HL-60 (cell line): Measurements from ENCODE around the gene WWP2.

ENCODE experiments used
- DNase-seq, 2 experiments: peaks; one replicate each; pipeline ENCODE4 v3.0.0-alpha.2; 2010 to 2020; ENCODE audit warnings: low read depth in 1 of 2, low spot score in 1 of 2
- H3K27ac ChIP-seq: fragments of 250-450 bp; sonication (Bioruptor Pico); replicated peaks from 2 replicates; pipeline ENCODE4 v1.5.1; 2020; ENCODE audit warnings: mild to moderate bottlenecking, moderate library complexity
- H3K27me3 ChIP-seq: fragments of 250-450 bp; sonication (Bioruptor Pico); 2 replicates; pipeline ENCODE4 v1.5.1; 2021; ENCODE audit warnings: mild to moderate bottlenecking, moderate library complexity; ENCODE audit not compliant: insufficient read depth, poor library complexity, severe bottlenecking
- H3K4me3 ChIP-seq: replicated peaks from 2 replicates; pipeline ENCODE4 v1.5.1; 2011; ENCODE audit warnings: mild to moderate bottlenecking, control low read depth, low read length; ENCODE audit not compliant: insufficient read depth
- GABPA ChIP-seq: IDR thresholded peaks from 2 replicates; pipeline ENCODE4 v1.6.1; 2012; ENCODE audit warnings: low read depth
- POLR2AphosphoS5 ChIP-seq: IDR thresholded peaks from 2 replicates; pipeline ENCODE4 v1.6.1; 2012; ENCODE audit warnings: low read depth
- SPI1 ChIP-seq: IDR thresholded peaks from 2 replicates; pipeline ENCODE4 v1.6.1; 2012; ENCODE audit warnings: low read depth, mild to moderate bottlenecking, borderline replicate concordance
- TF ChIP-seq, protein P1 (sequence below): IDR thresholded peaks from 2 replicates; pipeline ENCODE4 v1.6.1; 2012; ENCODE audit warnings: low read depth; ENCODE audit not compliant: insufficient replicate concordance
- TF ChIP-seq, protein P2 (sequence below): IDR thresholded peaks from one replicate; pipeline ENCODE4 v1.5.1; 2011; ENCODE audit warnings: low read length, control low read depth, inconsistent platforms; ENCODE audit not compliant: insufficient read depth

The WWP2 gene

DNA sequence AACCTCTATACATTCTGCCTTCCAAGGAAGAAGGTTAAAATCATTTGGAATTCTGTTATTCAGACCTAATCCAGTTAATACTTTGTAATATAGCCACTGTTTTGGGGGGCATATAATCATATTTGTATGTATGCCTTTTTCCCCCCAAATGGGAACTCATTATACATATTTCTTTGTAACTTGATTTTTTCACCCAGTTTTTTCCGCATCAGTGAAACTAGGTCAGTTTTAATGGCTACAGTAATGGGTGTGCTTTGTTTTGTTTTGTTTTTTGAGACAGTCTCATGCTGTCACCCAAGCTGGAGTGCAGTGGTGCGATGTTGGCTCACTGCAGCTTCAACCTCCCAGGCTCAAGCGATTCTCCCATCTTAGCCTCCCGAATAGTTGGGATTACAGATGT, 54.9 kb downstream of the WWP2 start:
- no peak overlapping the region for H3K27ac ChIP-seq
- no peaks in the 10 kb centered on the region for H3K27me3 ChIP-seq
- H3K4me3 ChIP-seq = no peak overlapping the region
- TF ChIP-seq GABPA (no peak), SPI1 (no peak), POLR2AphosphoS5 (no peak)
- TF ChIP-seq, protein P1, sequence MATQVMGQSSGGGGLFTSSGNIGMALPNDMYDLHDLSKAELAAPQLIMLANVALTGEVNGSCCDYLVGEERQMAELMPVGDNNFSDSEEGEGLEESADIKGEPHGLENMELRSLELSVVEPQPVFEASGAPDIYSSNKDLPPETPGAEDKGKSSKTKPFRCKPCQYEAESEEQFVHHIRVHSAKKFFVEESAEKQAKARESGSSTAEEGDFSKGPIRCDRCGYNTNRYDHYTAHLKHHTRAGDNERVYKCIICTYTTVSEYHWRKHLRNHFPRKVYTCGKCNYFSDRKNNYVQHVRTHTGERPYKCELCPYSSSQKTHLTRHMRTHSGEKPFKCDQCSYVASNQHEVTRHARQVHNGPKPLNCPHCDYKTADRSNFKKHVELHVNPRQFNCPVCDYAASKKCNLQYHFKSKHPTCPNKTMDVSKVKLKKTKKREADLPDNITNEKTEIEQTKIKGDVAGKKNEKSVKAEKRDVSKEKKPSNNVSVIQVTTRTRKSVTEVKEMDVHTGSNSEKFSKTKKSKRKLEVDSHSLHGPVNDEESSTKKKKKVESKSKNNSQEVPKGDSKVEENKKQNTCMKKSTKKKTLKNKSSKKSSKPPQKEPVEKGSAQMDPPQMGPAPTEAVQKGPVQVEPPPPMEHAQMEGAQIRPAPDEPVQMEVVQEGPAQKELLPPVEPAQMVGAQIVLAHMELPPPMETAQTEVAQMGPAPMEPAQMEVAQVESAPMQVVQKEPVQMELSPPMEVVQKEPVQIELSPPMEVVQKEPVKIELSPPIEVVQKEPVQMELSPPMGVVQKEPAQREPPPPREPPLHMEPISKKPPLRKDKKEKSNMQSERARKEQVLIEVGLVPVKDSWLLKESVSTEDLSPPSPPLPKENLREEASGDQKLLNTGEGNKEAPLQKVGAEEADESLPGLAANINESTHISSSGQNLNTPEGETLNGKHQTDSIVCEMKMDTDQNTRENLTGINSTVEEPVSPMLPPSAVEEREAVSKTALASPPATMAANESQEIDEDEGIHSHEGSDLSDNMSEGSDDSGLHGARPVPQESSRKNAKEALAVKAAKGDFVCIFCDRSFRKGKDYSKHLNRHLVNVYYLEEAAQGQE = no peak
- TF ChIP-seq, protein P2, sequence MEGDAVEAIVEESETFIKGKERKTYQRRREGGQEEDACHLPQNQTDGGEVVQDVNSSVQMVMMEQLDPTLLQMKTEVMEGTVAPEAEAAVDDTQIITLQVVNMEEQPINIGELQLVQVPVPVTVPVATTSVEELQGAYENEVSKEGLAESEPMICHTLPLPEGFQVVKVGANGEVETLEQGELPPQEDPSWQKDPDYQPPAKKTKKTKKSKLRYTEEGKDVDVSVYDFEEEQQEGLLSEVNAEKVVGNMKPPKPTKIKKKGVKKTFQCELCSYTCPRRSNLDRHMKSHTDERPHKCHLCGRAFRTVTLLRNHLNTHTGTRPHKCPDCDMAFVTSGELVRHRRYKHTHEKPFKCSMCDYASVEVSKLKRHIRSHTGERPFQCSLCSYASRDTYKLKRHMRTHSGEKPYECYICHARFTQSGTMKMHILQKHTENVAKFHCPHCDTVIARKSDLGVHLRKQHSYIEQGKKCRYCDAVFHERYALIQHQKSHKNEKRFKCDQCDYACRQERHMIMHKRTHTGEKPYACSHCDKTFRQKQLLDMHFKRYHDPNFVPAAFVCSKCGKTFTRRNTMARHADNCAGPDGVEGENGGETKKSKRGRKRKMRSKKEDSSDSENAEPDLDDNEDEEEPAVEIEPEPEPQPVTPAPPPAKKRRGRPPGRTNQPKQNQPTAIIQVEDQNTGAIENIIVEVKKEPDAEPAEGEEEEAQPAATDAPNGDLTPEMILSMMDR = no peak
- no peak for DNase-seq

- Histone ChIP-seq H3K27ac (no peak overlapping the region), H3K4me3 (no peak overlapping the region), H3K27me3 (no peaks in the 10 kb centered on the region)
- TF ChIP-seq, protein P2 = no peak
- TF ChIP-seq, protein P1 = no peak
- DNase-seq = no peak
Observed at GRCh38 chr16:69818891-69819545, 56.9 kb downstream of the WWP2 start.

DNA sequence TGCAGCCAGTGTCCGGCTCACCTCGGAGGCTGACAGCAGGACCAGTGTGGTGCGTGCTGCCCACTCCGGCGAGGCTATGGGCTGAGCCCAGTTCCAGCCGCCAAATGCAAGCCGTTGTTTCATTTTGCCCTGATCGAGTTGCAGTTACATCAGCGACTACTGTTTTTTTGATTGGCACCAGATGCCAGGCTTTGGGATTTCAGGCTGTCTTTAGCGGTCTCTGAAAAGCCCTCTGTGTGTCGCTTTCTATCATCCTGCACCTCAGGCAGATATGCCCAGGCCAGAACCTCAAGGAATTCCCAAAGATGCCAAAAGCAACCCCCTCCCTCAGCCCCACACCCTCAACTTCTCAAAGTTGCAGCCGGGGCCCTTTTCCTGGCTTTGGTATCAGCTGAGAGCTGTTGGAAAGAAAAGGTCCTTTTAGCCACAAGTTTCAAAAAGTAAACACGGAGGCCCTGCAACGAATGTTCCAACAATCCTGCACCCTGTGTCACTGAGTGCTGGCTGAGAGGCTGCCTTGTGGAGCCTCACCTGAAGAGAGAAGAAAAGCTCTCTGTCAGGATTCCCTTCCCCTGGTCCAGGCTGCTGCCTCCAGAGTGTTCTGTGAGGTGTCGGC, 58.9 kb downstream of the WWP2 start:
- H3K4me3 ChIP-seq = no peak overlapping the region
- DNase-seq = no peak
- no peaks in the 10 kb centered on the region for H3K27me3 ChIP-seq
- H3K27ac ChIP-seq = no peak overlapping the region
- TF ChIP-seq, protein P2 = no peak
- TF ChIP-seq GABPA = no peak
- TF ChIP-seq, protein P1 = no peak
- TF ChIP-seq POLR2AphosphoS5 = no peak
- TF ChIP-seq SPI1 = no peak
